H1 (cell line): Measurements from ENCODE around the gene OR10V1. TPM values are rescaled to one million over a fixed set of nuclear protein-coding genes. Genes with fewer than 3 reads are reported as not detected.

Experiments used
- CTCF ChIA-PET: fragments of 300-600 bp; sonication (Branson Sonifier 250); formaldehyde crosslinking; loops from one replicate; lab custom pipeline; 2021; ENCODE audit not compliant: partially characterized antibody; lab: Charles Lee
- POLR2A ChIA-PET: fragments of 300-600 bp; sonication (Branson Sonifier 250); formaldehyde crosslinking; loops from one replicate; lab custom pipeline; 2021; ENCODE audit warnings: inconsistent platforms; ENCODE audit not compliant: partially characterized antibody; lab: Charles Lee
- DNase-seq, 2 experiments: peaks; one replicate each; pipeline versions ENCODE4 v3.0.0 to v3.0.0-alpha.2; 2010 to 2022; ENCODE audit warnings: low spot score in 2 of 2, low read depth in 1 of 2, mixed read lengths in 1 of 2
- FAIRE-seq: peaks from 2 replicates; lab custom pipeline; 2011; peaks lifted over from hg19 to GRCh38; lab: Jason Lieb, UNC
- H2AFZ ChIP-seq: 2 replicates; pipeline ENCODE4 v1.8.1; 2012; ENCODE audit warnings: low read length, inconsistent platforms
- H2AK5ac ChIP-seq: 2 replicates; pipeline ENCODE4 v1.6.1; 2013; ENCODE audit warnings: low read depth, low read length
- H2BK120ac ChIP-seq: replicated peaks from 2 replicates; pipeline ENCODE3; 2013; ENCODE audit warnings: low read depth, low read length, inconsistent platforms
- H2BK12ac ChIP-seq: 2 replicates; pipeline ENCODE4 v1.6.1; 2013; ENCODE audit warnings: low read depth, low read length
- H2BK15ac ChIP-seq: 2 replicates; pipeline ENCODE4 v1.6.1; 2013; ENCODE audit warnings: low read length
- H2BK20ac ChIP-seq: 2 replicates; pipeline ENCODE4 v1.6.1; 2013; ENCODE audit warnings: low read length
- H2BK5ac ChIP-seq: 2 replicates; pipeline ENCODE4 v1.6.1; 2013; ENCODE audit warnings: low read depth, low read length
- H3K14ac ChIP-seq: 2 replicates; pipeline ENCODE4 v1.6.1; 2013; ENCODE audit warnings: inconsistent platforms; ENCODE audit not compliant: insufficient read length
- H3K18ac ChIP-seq: 2 replicates; pipeline ENCODE4 v1.6.1; 2013; ENCODE audit warnings: low read length; ENCODE audit errors: extremely low read depth
- H3K23ac ChIP-seq: 2 replicates; pipeline ENCODE4 v1.6.1; 2013; ENCODE audit warnings: inconsistent platforms; ENCODE audit not compliant: insufficient read length
- H3K23me2 ChIP-seq: 2 replicates; pipeline ENCODE4 v1.6.1; 2013; ENCODE audit warnings: low read depth, low read length
- H3K27ac ChIP-seq: 2 replicates; pipeline ENCODE4 v1.6.1; 2011; ENCODE audit warnings: low read depth, low read length, inconsistent platforms
- H3K27me3 ChIP-seq, 4 experiments: replicated peaks in 1 of 4; 1 replicate in 1 of 4; 2 replicates in 3 of 4; pipeline versions ENCODE4 v1.6.1 to v1.8.1; 2011 to 2013; ENCODE audit warnings: low read length in 3 of 4, mild to moderate bottlenecking in 3 of 4, inconsistent platforms in 2 of 4, mixed read lengths in 2 of 4, moderate library complexity in 1 of 4; ENCODE audit not compliant: control insufficient read depth in 3 of 4, insufficient read depth in 3 of 4; ENCODE audit errors: extremely low read depth in 1 of 4
- H3K36me3 ChIP-seq, 4 experiments: 2 replicates each; pipeline versions ENCODE4 v1.6.1 to v1.8.1; 2011 to 2013; ENCODE audit warnings: mild to moderate bottlenecking in 4 of 4, low read length in 3 of 4, moderate library complexity in 2 of 4, control low read depth in 1 of 4, inconsistent platforms in 1 of 4; ENCODE audit not compliant: insufficient read depth in 4 of 4, control insufficient read depth in 2 of 4
- H3K4ac ChIP-seq: replicated peaks from 2 replicates; pipeline ENCODE3; 2013; ENCODE audit warnings: low read length, low read depth, mixed read lengths, inconsistent platforms; ENCODE audit not compliant: insufficient read length
- H3K4me1 ChIP-seq, 4 experiments: replicated peaks in 1 of 4; 1 replicate in 1 of 4; 2 replicates in 3 of 4; pipeline versions ENCODE4 v1.6.1 to v1.8.1; 2011 to 2013; ENCODE audit warnings: low read length in 3 of 4, inconsistent platforms in 2 of 4, mixed read lengths in 1 of 4; ENCODE audit not compliant: insufficient read depth in 4 of 4, control insufficient read depth in 3 of 4
- H3K4me2 ChIP-seq, 2 experiments: 2 replicates each; pipeline versions ENCODE4 v1.6.1 to v1.8.1; 2011 to 2013; ENCODE audit warnings: low read depth in 2 of 2, low read length in 2 of 2, control low read depth in 1 of 2, inconsistent platforms in 1 of 2, mild to moderate bottlenecking in 1 of 2; ENCODE audit not compliant: insufficient read depth in 1 of 2
- H3K4me3 ChIP-seq, 4 experiments: fragments of 200-600, 300-600 bp in 1 of 4; sonication (generic), shearing (Covaris generic), sonication (Bioruptor Twin) in 1 of 4; 2 replicates each; pipeline versions ENCODE4 v1.5.1 to v1.8.1; 2011 to 2016; ENCODE audit warnings: low read length in 4 of 4, low read depth in 3 of 4, control low read depth in 2 of 4, inconsistent platforms in 2 of 4, mild to moderate bottlenecking in 2 of 4, mixed read lengths in 1 of 4, moderate library complexity in 1 of 4; ENCODE audit not compliant: insufficient read depth in 2 of 4; ENCODE audit errors: extremely low read depth in 1 of 4
- H3K56ac ChIP-seq: replicated peaks from 2 replicates; pipeline ENCODE3; 2013; ENCODE audit warnings: low read depth, mild to moderate bottlenecking, mixed read lengths, low read length, inconsistent platforms; ENCODE audit not compliant: insufficient read length
- H3K79me1 ChIP-seq: 2 replicates; pipeline ENCODE4 v1.6.1; 2013; ENCODE audit warnings: low read depth, low read length, control low read depth
- H3K79me2 ChIP-seq, 2 experiments: 2 replicates each; pipeline versions ENCODE4 v1.6.1 to v1.8.1; 2012 to 2013; ENCODE audit warnings: low read length in 2 of 2, mild to moderate bottlenecking in 2 of 2, inconsistent platforms in 1 of 2; ENCODE audit not compliant: insufficient read depth in 2 of 2, control insufficient read depth in 1 of 2
- H3K9ac ChIP-seq, 4 experiments: replicated peaks in 1 of 4; 1 replicate in 1 of 4; 2 replicates in 3 of 4; pipeline versions ENCODE4 v1.6.1 to v1.8.1; 2011 to 2013; ENCODE audit warnings: low read depth in 3 of 4, low read length in 3 of 4, control low read depth in 2 of 4, mild to moderate bottlenecking in 2 of 4, moderate library complexity in 2 of 4, inconsistent platforms in 1 of 4; ENCODE audit errors: extremely low read depth in 1 of 4
- H3K9me3 ChIP-seq, 2 experiments: 2 replicates each; pipeline versions ENCODE4 v1.6.1 to v1.8.1; 2012 to 2013; ENCODE audit warnings: mild to moderate bottlenecking in 2 of 2, moderate library complexity in 2 of 2, control low read depth in 1 of 2, inconsistent platforms in 1 of 2, low read depth in 1 of 2, low read length in 1 of 2, mixed read lengths in 1 of 2; ENCODE audit not compliant: insufficient read depth in 2 of 2
- H4K20me1 ChIP-seq, 2 experiments: replicated peaks in 1 of 2; 2 replicates each; pipeline versions ENCODE3 to v1.8.1; 2011 to 2013; ENCODE audit warnings: inconsistent platforms in 2 of 2, low read length in 2 of 2, mild to moderate bottlenecking in 1 of 2; ENCODE audit not compliant: insufficient read depth in 2 of 2, control insufficient read depth in 1 of 2
- H4K5ac ChIP-seq: 2 replicates; pipeline ENCODE4 v1.6.1; 2013; ENCODE audit warnings: low read length, low read depth, mixed read lengths, inconsistent platforms; ENCODE audit not compliant: insufficient read length
- H4K8ac ChIP-seq: 2 replicates; pipeline ENCODE4 v1.8.0; 2013; ENCODE audit warnings: mild to moderate bottlenecking, moderate library complexity, low read length, inconsistent platforms; ENCODE audit not compliant: insufficient read depth; ENCODE audit errors: extremely low read depth
- H4K91ac ChIP-seq: replicated peaks from 2 replicates; pipeline ENCODE3; 2013; ENCODE audit warnings: low read length, mixed read lengths, inconsistent platforms; ENCODE audit not compliant: insufficient read length
- BCL11A ChIP-seq, 2 experiments: IDR thresholded peaks; one replicate each; pipeline ENCODE4 v1.6.1; 2011; ENCODE audit warnings: low read depth in 2 of 2, low read length in 2 of 2, mild to moderate bottlenecking in 2 of 2
- CEBPB ChIP-seq: IDR thresholded peaks from 2 replicates; pipeline ENCODE4 v1.6.1; 2012; ENCODE audit warnings: low read depth, low read length
- HDAC6 ChIP-seq: IDR thresholded peaks from one replicate; pipeline ENCODE4 v1.7.1; 2012; ENCODE audit warnings: low read depth, mild to moderate bottlenecking, inconsistent platforms, low read length, moderate library complexity
- KDM1A ChIP-seq: fragments of 200-600, 300-600 bp; sonication (generic); IDR thresholded peaks from 2 replicates; pipeline ENCODE4 v1.7.1; 2016; ENCODE audit warnings: mild to moderate bottlenecking, low read length, borderline replicate concordance
- RBBP5 ChIP-seq: IDR thresholded peaks from 2 replicates; pipeline ENCODE4 v1.7.1; 2012; ENCODE audit warnings: low read depth, mild to moderate bottlenecking, inconsistent platforms, low read length, moderate library complexity, borderline replicate concordance
- RNF2 ChIP-seq: fragments of 200-900, 300-1000 bp; sonication (generic); IDR thresholded peaks from 2 replicates; pipeline ENCODE4 v1.7.1; 2016; ENCODE audit warnings: borderline replicate concordance, low read depth, mild to moderate bottlenecking, antibody characterized with exemption, low read length; ENCODE audit not compliant: poor library complexity, severe bottlenecking; ENCODE audit errors: missing control alignments
- RXRA ChIP-seq: IDR thresholded peaks from 2 replicates; pipeline ENCODE4 v1.6.1; 2011; ENCODE audit warnings: low read depth, mild to moderate bottlenecking, low read length, moderate library complexity; ENCODE audit not compliant: insufficient read depth
- SIN3A ChIP-seq, 2 experiments: IDR thresholded peaks in 1 of 2; conservative IDR thresholded peaks in 1 of 2; 2 replicates each; pipeline ENCODE4 v1.6.1; 2011 to 2012; ENCODE audit warnings: low read length in 2 of 2, improper control_type of control experiment in 1 of 2, low read depth in 1 of 2, mild to moderate bottlenecking in 1 of 2
- SP4 ChIP-seq: IDR thresholded peaks from 2 replicates; pipeline ENCODE4 v1.6.1; 2012; ENCODE audit warnings: low read length, inconsistent platforms
- TAF1 ChIP-seq: IDR thresholded peaks from 2 replicates; pipeline ENCODE4 v1.6.1; 2011; ENCODE audit warnings: mild to moderate bottlenecking, low read depth, low read length
- TEAD4 ChIP-seq: IDR thresholded peaks from 2 replicates; pipeline ENCODE4 v1.6.1; 2012; ENCODE audit warnings: low read depth, low read length, inconsistent platforms, mixed read lengths
- polyA plus RNA-seq, 7 experiments: library from polyadenylated mRNA; depleted of rRNA in 3 of 7; stranded (reverse) in 5 of 7; unstranded in 2 of 7; fragments of >200 nt in 5 of 7; fragments of 200-250 nt in 2 of 7; gene quantifications; 1 replicate in 5 of 7; 2 replicates in 1 of 7; 4 replicates in 1 of 7; pipeline versions ENCODE4 v1.2.1 to v1.2.3, GENCODE V29; 2011 to 2013; ENCODE audit warnings: missing spikeins in 2 of 7, mixed read lengths in 2 of 7
- total RNA-seq: library from RNA; stranded (reverse); fragmentation: NEBNext Ultra II Directional; extraction: Animal tissue kit (Norgen Biotek cat#: 25700); gene quantifications from 2 replicates; pipeline ENCODE4 v1.2.1, GENCODE V29; 2021
- TF ChIP-seq, protein P1 (sequence below), 3 experiments: IDR thresholded peaks; 1 replicate in 2 of 3; 2 replicates in 1 of 3; pipeline versions ENCODE4 v1.5.1 to v1.6.1; 2011; ENCODE audit warnings: low read length in 3 of 3, mild to moderate bottlenecking in 3 of 3, inconsistent platforms in 2 of 3, low read depth in 1 of 3, moderate library complexity in 1 of 3; ENCODE audit not compliant: insufficient read depth in 1 of 3; ENCODE audit errors: control extremely low read depth in 1 of 3

The OR10V1 gene
- total and polyA plus RNA-seq, 2 of the 8 experiments (the other 6 are each of a cell fraction or from before 2014, with no cell fraction given) = not detected

DNA sequence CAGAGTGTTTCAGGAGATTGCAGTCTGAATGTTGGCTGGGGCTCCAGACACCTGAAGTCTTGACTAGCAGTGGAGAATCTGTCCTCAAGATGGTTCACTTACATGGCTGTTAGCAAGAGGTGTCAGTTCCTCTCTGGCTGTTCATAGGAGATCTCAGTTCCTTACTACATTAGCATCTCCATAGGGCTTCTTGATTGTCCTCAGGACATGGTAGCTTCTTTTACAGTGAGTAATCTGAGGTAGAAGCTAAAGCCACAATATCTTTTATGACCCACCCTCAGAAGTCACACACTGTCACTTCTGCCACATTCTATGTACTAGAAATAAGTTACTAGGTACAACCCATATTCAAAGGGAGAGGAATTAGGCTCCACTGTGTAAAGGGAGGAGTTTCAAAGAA is 34.3 kb downstream of the OR10V1 start:
- Histone ChIP-seq H2BK15ac (no peak overlapping the region), H3K23me2 (no peaks in the 10 kb centered on the region), H2BK20ac (no peak overlapping the region), H4K5ac (no peak overlapping the region), H3K79me2 (no peaks in the 10 kb centered on the region), H3K4ac (no peak overlapping the region), H4K8ac (no peak overlapping the region), H2AK5ac (no peak overlapping the region), H4K91ac (no peak overlapping the region), H3K23ac (no peak overlapping the region), H3K14ac (no peak overlapping the region), H3K56ac (no peak overlapping the region), H3K4me3 (no peak overlapping the region), H2AFZ (no peak overlapping the region; the same call in 1 of the 2 replicates), H3K27me3 (no peaks in the 10 kb centered on the region), H3K9ac (no peak overlapping the region), H3K9me3 (no peaks in the 10 kb centered on the region), H3K4me1 (0 out of 7 replicates have a peak, but pooled peaks cover 0 to 3% (median 0%) of the 10 kb centered on the region in 4 experiments), H4K20me1 (no peaks in the 10 kb centered on the region), H3K18ac (no peak overlapping the region), H3K79me1 (no peaks in the 10 kb centered on the region), H3K36me3 (no peaks in the 10 kb centered on the region), H2BK12ac (no peak overlapping the region), H2BK120ac (no peak overlapping the region), H3K27ac (no peak overlapping the region), H3K4me2 (no peak overlapping the region), H2BK5ac (no peak overlapping the region)
- no peak for DNase-seq
- TF ChIP-seq, protein P1, sequence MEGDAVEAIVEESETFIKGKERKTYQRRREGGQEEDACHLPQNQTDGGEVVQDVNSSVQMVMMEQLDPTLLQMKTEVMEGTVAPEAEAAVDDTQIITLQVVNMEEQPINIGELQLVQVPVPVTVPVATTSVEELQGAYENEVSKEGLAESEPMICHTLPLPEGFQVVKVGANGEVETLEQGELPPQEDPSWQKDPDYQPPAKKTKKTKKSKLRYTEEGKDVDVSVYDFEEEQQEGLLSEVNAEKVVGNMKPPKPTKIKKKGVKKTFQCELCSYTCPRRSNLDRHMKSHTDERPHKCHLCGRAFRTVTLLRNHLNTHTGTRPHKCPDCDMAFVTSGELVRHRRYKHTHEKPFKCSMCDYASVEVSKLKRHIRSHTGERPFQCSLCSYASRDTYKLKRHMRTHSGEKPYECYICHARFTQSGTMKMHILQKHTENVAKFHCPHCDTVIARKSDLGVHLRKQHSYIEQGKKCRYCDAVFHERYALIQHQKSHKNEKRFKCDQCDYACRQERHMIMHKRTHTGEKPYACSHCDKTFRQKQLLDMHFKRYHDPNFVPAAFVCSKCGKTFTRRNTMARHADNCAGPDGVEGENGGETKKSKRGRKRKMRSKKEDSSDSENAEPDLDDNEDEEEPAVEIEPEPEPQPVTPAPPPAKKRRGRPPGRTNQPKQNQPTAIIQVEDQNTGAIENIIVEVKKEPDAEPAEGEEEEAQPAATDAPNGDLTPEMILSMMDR (IDR thresholded peaks at IDR 0.05; ENCODE audit: control extremely low read depth in 1 of 3, insufficient read depth in 1 of 3, low read depth in 1 of 3, low read length in 3 of 3) = no peak
- TF ChIP-seq HDAC6 (no peak), CEBPB (no peak), RBBP5 (no peak), TAF1 (no peak), SIN3A (conservative IDR thresholded peaks at IDR 0.05 in 1 of 2, IDR thresholded peaks at IDR 0.05 in 1 of 2; ENCODE audit: low read depth in 1 of 2, low read length in 2 of 2) (no peak), KDM1A (no peak), TEAD4 (no peak), RNF2 (no peak), RXRA (no peak), SP4 (no peak), BCL11A (IDR thresholded peaks at IDR 0.05; ENCODE audit: low read depth in 2 of 2, low read length in 2 of 2) (no peak)
- no peak for FAIRE-seq
- CTCF ChIA-PET = interaction anchor here (2.2 to 3.0 kb wide), 3 partner anchors 10 to 13 kb away, joined by 9 to 11 read pairs (median 11); partner anchors contain the start of gene PATL1
- POLR2A ChIA-PET = no interaction called here
